HPDE6-E6E7 (cell line): ENCODE results near the gene VDR.

Source experiments
- DNase-seq: peaks from one replicate; pipeline ENCODE4 v3.0.0; 2011; ENCODE audit warnings: missing footprints; ENCODE audit errors: extremely low spot score

VDR gene

DNA sequence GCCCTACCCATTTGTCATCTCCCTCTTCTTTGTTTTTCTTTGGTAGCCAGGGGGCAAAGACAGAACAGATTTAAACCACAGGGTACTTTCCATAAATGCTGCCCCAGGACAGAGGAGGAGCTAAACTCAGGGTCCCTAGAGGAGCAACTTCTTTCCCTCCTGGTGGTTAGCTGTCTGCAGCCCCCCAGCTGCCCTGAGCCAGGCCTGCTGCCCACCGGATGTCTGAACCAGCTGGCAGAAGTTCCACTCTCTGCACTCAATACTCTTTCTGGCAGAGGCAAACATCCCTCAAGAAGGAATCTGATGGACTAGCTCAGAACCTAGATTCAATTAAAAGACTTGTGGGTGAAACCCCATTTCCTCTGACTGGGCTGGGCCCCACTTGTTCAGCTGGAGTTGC lies 10.7 kb downstream of the VDR start:
- no peak for DNase-seq

DNA sequence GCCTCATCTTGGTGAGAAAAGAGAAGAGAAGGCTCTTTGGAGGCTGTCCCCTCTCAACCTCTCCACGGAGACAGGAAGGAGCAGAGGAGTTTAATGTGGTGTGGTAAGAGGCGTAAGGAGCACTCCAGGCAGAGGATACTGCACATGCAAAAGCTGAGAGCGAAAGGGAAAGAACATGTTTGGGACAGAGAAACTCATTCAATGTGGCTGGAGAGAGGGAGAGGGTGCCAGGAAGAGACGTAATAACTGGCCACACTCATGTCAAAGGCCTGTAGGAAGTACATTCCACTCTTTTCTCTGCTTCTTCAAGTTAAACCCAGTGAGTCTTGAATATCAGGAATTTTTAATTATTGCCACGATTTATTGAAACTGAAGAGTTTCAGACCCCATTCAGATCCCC lies 12.0 kb downstream of the VDR start:
- no peak for DNase-seq

DNA sequence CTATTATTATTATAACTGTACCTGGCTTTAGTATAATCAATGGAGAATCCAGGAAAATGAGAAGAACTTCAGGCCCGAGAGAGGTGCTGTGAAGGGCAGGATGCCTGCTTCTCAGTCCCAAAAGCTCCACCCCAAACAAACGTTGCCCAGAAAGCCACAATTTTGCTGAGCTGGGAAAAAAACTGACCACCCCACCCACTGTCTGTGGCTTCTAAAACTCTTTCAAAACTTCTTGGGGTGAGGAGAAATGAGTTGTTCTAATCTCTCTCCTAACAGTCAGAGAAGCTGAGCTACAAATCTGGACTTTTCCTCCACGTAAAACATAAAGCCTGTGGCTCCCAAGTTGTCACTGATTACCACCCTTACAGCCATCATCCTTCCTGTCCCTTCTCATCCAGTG lies 13.4 kb downstream of the VDR start:
- no peak for DNase-seq

DNA sequence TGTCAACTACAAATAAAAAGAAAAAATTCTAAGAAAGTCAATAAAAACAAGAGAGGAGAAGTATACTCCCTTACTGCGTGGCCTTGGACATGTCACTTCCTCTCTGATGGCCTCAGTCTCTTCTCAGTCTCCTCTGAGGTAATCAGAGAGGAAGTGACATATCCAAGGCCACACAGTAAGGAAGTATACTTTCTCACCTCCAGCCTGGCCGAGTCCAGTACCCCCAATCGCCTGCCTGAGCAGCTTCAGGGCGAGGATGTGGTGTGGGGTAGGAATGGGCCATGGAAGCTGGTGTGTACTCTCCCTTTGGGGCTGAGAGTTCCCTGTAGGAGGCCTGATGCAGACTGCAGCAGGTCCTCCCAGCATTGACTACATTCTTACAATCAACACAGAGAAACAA lies 15.8 kb downstream of the VDR start:
- no peak for DNase-seq

DNA sequence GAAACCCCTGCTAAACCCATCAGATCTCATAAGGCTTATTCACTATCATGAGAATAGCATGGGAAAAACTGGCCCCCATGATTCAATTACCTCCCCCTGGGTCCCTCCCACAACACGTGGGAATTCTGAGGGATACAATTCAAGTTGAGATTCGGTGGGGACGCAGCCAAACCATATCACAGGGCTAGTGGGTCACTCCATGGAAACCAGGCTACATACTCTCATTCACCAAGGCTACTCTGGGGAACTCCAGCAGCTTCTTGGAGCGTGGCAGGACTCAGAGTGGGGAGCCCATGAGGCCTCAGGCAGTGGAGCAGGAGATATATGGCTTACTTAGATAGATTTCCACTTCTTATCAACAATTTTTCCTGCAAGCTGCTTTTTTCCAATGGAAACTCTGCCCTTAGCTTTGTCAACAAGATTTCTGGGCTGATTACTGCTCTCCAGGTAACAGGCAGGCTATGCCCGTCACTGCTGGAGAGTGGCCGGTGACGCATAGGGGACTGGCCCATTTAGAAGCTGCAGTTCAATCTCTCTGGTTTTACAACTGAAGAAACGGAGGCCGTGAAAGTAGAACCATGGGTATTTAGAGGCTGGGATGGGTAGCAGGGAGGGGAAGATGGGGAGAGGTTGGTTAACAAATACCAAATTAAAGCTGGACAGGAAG lies 16.5 kb downstream of the VDR start:
- DNase-seq = no peak

DNA sequence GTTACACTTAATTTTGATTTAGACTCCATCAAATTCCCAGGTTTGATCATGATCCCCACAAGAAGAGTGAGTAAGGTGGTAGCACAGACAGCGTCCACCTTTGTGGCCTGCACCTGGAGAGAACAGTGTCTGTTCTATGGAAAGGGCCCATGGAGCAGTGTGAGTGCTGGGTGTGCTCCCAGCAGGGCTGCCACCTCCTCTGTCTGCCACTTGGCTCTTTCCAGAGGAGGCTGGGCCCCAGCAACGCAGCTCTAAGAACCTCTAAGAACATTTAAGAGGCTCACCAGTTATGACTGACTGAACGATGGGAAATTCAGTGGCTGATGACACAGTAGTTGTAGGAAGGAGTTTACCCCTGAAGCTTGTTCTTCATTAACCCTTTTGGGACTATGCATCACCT lies 17.3 kb downstream of the VDR start:
- DNase-seq = no peak

DNA sequence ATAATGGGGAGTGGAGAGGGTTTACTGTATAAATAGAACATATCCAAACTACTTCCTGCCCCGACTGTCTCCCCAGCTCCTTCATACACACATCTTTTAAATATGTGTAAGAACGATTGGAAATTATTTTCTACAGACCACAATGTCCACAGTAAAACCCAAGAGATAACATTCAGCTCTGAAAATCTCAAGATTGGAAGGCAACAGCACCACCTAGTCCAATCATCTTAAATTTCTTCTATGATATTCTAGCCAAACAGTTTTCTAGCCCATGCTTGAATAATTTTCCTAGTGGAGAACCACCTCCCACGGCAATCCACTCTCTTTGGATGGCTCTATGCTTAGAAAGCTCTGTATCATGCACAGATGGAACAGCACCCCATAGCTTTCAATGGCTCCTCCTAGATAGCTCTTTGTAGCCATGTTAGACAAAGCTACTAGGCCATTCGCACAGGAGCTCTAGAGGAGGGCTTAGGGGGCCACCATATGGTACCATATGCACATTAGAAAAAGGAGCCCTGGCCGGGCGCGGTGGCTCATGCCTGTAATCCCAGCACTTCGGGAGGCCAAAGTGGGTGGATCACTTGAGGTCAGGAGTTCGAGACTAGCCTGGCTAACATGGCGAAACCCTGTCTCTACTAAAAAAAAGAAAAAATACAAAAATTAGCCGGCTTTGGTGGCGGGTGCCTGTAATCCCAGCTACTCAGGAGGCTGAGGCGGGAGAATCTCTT lies 18.1 kb downstream of the VDR start:
- DNase-seq = no peak

DNA sequence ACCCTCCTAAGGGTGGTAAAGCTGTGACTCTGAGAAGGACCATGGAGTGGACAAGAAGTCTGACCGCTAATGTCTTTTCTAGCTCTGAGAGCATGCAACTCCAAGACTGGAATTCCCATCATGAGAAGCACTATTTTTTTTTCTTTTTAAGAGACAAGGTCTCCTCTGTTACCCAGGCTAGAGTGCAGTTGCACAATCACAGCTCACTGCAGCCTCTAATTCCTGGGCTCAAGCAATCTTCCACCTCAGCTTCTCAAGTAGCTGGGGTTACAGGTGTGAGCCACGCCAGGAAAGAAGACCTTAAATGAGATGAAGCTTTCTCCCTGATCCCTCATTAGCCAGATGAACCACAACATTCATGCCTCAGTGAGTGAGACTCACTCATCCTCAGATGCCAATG lies 19.2 kb downstream of the VDR start:
- no peak for DNase-seq

DNA sequence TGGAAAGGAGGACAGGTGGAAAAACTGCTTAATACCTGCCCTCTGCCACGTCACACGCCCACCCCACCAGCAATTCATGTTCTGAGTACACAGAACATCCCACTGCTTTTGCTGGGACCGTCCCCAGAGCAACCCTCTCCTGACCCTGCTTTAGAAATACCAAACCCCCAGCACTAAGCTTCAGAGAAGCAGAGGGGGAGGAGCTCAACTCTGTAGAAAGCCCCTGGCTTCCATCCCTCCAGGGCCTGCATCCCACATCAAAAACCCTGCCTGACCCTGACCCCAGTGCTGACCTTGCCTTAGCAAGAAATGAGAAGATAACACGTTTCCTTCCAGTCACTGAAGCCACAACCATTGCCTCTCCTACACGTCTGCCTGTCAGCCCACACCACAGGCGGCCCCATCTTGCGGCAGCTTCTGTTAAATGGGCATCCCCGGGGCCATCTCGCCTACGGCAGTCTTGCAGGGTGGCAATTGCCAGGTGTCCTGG lies 19.7 kb downstream of the VDR start:
- DNase-seq = no peak

DNA sequence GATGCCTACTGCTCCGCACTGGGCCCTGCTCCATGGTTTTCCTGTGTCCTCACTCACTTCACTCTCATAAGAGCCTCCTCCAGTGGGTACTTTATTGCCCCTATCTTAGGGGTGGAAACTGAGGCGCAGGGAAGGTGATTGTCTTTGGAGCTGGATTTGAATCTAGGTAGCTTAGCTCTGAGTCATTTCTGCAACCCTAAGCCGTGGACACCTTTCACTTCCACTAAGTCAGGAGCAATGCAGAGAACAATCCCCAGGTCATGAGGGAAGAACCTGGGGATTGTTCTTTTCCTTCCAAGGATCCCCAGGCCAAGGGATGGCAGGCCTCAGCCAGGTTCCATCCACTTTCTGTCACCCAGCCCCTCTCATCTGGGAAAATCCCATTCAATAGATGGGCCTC lies 20.3 kb downstream of the VDR start:
- no peak for DNase-seq

DNA sequence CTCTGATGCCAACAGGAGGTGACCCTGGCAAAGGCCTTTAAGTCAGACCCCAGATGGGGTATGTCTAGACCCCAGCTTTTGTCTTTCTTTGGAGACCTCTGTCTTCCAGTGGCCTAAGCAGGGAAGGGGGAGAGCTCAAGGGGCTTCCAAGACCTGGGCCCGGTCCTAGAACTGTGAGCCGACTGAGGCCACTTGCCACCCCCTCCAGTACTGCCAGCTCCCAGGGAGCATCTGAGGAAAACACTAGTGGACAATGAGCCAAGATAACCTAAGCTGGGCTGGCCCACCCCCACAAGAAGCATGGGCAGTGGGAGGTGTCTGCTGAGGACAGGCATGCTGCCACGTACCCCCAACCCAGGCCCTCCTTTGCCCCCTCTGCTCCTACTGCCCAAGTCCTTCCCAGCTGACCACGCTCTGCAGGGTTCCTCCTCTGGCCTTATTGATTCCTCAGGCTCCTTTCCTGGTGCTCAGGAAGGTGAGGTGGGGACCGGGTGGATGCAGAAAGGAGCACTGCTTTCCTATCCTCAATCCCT lies 21.1 kb downstream of the VDR start:
- no peak for DNase-seq

DNA sequence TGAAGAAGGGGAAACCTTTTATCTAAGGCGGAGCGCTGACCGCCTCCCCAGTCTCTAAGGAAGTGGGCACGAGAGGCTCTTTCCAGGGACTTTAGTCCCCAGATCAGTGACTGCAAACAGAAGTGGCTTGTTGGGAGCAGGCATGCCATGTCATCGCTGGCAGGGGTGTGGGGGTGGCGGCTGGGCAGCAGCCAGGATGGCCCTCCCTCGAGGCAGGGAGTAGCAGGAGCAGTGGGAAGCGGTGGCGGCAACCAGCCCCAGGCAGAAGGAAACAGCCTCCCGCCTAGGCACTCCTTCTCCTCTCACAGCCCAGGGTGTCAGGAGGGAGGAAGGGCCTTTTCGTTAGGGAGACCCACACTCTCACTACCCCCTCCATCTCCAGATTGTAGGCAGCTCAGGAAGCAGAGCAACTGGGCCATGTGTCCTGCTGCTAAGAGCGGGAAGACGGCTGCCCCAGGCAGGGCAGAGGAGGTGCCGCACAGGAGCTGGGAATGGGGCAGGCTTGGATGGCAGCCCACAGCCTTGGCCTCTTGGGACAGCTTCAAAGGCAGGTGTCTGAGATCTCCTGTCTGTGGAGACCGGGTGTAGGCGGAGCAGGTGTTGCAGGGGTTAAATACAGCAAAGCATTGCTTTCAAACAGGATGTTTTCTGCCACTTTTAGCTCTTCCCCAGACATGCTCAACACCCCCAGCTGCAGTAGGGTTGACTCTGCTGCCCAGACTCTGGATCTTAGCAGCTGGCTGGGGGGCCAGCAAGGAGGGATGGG lies 21.8 kb downstream of the VDR start:
- no peak for DNase-seq

DNA sequence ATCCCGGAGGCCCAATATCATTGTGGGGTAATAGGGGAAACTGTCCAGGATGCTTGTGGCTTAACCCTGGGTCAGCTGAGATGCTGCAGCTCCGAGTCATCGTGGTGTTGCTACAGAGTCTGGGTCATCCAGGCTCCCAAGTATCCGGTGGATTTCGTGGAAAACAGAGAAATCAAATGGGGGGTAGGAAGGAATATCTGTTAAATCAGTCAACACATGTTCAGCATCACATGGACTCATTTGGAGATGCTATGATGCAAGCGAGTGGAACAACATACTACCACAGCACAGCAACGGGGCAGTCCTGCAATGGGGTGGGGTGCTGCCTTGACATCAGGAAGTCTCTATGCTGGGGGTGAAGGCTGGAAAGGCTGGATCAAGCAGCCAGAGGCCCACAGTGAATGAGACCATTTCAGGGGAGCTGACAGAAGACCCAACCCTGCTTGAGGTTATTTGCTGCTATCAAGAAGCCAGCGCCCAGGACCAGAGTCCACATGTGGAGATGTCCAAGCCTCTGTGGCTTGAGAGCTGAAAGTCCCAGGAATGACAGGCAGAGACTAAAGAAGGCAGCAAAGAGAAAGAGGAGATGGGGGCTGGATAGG lies 22.9 kb downstream of the VDR start:
- DNase-seq = no peak

DNA sequence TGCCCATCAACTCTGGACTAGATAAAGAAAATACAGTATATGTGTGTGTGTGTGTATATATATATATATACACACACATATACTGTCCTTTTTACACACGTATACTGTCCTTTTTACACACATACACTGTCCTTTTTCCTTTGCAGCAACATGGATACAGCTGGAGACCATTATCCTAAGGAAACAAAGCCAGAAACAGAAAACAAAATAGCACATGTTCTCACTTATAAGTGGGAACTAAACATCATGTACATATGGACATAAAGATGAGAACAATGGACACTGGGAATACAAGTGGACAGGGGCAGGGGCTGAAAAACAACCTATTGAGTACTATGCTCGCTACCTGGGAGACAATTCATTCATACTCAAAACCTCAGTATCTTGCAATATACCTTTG lies 23.7 kb downstream of the VDR start:
- no peak for DNase-seq

DNA sequence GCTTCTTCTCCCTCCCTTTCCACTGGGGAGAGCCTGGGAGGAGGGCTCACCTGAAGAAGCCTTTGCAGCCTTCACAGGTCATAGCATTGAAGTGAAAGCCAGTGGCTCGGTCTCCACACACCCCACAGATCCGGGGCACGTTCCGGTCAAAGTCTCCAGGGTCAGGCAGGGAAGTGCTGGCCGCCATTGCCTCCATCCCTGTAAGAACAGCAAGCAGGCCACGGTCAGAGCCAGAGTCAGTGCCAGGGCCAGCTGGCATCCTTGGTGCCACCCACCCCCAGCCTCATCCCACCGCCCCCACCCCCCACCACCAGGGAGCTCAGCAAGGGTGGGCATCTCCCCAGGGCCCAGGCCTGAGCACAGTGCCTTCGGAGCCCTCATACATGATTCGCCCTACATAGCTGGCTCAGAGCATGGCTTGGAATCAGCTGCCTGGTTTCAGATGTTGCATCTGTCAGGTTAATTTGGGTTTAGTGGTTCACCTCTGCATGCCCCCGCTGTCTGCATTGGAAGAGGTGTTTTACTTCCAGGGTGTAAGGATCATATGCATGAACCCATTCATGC lies 25.8 kb downstream of the VDR start:
- DNase-seq = no peak

DNA sequence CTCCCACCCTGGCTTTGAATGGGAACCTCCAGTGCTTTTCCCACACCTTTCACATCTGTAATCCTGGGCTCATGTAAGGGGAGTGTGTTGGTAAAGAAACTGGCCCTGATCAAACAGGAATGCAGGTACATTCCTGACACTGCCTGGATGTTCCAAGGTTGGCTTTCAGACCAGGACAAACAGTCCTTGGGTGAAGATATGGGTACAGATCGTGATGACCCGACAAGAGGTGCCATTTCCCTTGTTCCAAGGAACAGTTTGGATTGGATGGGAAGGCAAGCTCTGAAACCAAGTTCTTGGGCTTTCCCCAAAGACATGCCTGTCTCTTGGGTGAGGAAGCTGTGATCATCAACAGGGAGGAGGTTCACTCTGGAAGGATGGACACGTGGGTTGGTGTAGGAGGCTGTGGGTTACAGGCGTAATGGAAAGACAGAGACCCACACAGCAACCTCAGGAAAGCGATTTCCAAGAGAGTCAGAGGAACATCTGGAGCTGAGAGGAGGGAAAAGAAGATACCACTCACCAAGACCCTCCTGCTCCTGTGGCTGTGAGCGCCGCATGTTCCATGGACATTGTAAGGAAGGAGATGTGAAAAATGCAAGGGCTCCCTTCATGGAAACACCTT lies 26.4 kb downstream of the VDR start:
- no peak for DNase-seq

DNA sequence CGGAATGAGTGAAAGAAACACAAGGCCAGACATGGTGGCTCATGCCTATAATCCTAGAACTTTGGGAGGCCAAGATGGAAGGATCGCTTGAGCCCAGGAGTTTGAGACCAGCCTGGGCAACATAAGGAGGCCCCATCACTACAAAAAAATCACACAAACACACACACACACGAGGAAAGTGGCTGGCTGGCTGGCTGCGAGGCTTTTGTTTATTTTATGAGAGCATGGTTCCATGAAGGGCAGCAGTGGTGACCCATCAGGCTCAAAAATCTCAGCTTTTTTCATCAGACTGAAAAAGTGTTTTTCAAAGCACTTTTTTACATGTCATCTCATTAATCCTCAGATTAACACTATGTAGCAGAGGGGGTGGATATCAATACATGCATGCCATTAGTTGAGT lies 27.7 kb downstream of the VDR start:
- DNase-seq = no peak

DNA sequence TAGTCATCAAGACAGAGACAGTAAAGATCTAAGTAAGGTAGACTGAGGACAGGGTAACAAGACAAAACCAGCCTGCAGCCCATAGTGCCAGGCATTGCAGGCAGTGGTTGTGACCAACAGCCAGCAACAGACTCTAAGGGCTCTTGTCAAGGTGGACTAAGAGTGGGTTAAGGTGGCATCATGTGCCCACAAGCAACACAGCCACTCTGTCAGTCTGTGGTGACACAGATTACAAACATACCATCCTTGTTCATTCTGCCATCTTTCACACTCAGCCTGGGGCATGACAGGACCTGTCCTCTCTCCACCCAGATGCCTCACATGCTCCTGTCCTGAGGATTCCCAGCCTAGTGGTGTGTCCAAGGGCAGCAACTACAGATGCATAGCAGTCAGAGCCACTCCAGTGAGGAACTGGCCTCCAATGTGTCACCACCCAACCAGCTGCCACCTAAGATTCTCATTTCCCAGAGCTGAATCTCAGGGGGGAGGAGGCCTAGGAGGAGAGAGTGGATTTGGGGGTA lies 28.3 kb downstream of the VDR start:
- DNase-seq = peak; percentile 64

DNA sequence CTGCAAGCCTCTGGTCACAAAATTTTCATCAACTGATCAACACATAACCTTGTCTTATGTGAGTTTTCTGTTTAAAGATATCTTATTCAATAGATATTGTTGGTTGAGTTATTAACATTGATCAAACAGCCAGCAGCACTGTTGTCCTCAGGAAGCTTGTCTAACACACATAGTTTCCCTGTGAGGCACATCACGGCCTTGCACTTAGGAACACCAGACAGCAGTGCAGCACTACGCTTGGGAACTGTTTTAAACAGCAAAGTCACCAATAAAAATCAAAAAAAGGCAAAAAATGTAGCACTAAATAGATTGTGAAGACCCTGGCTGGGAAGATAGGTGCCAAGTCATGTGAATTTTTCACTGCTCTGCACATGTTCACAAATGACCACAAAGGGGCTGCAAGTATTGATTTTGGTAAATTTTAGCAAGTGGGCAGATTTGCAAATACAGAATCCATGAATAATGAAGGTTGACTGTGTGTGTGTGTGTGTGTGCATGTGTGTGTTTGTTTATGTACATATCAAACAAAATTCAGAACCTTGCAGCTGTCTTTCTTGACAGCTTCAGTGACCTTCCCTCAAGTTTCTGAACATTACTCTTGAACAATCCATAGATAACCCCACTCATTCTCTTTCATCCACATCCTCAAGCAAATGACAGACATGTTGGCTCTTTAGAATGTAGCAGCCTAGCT lies 28.9 kb downstream of the VDR start:
- DNase-seq = no peak

DNA sequence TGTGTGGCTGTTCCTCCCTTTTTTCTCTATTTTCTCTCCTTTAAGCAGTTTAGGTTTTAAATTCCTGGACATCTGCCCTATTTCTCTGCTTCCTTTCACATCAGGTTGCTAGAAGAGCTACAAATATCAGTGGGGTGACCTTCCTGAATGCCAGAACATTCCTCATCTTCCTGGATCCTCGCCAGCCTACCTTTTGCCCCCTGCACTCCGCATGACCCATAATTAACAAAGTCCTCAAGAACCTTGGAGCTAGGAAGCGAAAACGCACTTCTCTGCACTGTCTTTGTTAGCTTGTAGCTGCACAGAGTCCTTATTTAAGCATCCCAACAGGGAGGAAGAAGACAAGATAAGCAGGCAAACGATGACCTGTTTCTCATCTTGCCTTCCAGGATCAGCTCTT lies 30.5 kb downstream of the VDR start:
- no peak for DNase-seq
